ENCODE data around the gene PIEZO2. TPM values are rescaled to one million over a fixed set of nuclear protein-coding genes. Genes with fewer than 3 reads are reported as not detected.

PIEZO2 gene
- total RNA-seq, 1 donor from 2014 or later = 4.2 TPM

DNA sequence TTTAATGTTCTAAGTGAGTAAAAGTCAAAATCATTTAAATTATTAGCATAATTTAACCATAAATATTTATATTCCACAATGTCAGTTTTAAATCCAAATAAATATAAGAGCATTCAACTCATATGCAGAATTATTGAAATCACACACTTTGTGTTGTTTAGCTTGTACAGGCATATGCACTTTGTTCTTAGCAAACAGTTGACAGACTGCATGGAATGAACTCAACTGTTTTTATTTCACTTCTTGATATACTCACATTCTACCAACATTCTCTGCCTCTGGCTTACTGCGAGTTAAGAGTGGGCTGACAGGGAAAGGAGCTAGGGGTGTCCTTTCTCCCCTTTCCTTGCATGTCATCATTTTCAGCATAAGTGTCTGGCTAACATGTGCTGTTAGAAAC lies 7.6 kb upstream of the PIEZO2 start:
- TF ChIP-seq, protein P1, sequence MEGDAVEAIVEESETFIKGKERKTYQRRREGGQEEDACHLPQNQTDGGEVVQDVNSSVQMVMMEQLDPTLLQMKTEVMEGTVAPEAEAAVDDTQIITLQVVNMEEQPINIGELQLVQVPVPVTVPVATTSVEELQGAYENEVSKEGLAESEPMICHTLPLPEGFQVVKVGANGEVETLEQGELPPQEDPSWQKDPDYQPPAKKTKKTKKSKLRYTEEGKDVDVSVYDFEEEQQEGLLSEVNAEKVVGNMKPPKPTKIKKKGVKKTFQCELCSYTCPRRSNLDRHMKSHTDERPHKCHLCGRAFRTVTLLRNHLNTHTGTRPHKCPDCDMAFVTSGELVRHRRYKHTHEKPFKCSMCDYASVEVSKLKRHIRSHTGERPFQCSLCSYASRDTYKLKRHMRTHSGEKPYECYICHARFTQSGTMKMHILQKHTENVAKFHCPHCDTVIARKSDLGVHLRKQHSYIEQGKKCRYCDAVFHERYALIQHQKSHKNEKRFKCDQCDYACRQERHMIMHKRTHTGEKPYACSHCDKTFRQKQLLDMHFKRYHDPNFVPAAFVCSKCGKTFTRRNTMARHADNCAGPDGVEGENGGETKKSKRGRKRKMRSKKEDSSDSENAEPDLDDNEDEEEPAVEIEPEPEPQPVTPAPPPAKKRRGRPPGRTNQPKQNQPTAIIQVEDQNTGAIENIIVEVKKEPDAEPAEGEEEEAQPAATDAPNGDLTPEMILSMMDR (IDR thresholded peaks at IDR 0.05) = no peak
- TF ChIP-seq EZH2phosphoT487 (IDR thresholded peaks at IDR 0.05) (no peak), EZH2 (IDR thresholded peaks at IDR 0.05) (no peak)
- Mint-ChIP-seq H3K27ac (no peak overlapping the region), H3K27me3 (ENCODE audit: insufficient read depth, low read depth) (peaks cover 3% of the 10 kb centered on the region), H3K36me3 (no peaks in the 10 kb centered on the region), H3K9me3 (no peaks in the 10 kb centered on the region), H3K4me3 (no peak overlapping the region), H3K4me1 (no peaks in the 10 kb centered on the region)
- H3K9ac ChIP-seq = no peak overlapping the region
- peaks cover 8% of the 10 kb centered on the region for H3K4me1 ChIP-seq
- no peaks in the 10 kb centered on the region for H3K9me3 ChIP-seq (ENCODE audit: low read depth)
- no peaks in the 10 kb centered on the region for H3K36me3 ChIP-seq
- H3K27ac ChIP-seq = no peak overlapping the region
- H3K27me3 ChIP-seq = peaks cover 1% of the 10 kb centered on the region
- H4K20me1 ChIP-seq (ENCODE audit: low read depth) = no peaks in the 10 kb centered on the region
- H3K4me2 ChIP-seq = no peak overlapping the region
- no peak for DNase-seq (ENCODE audit: low spot score)
- H3F3A ChIP-seq (ENCODE audit: low read depth) = no peaks in the 10 kb centered on the region
- no peak overlapping the region for H2AFZ ChIP-seq (replicated peaks)
- no peak overlapping the region for H3K4me3 ChIP-seq
- no peaks in the 10 kb centered on the region for H3K79me2 ChIP-seq (ENCODE audit: low read depth)

DNA sequence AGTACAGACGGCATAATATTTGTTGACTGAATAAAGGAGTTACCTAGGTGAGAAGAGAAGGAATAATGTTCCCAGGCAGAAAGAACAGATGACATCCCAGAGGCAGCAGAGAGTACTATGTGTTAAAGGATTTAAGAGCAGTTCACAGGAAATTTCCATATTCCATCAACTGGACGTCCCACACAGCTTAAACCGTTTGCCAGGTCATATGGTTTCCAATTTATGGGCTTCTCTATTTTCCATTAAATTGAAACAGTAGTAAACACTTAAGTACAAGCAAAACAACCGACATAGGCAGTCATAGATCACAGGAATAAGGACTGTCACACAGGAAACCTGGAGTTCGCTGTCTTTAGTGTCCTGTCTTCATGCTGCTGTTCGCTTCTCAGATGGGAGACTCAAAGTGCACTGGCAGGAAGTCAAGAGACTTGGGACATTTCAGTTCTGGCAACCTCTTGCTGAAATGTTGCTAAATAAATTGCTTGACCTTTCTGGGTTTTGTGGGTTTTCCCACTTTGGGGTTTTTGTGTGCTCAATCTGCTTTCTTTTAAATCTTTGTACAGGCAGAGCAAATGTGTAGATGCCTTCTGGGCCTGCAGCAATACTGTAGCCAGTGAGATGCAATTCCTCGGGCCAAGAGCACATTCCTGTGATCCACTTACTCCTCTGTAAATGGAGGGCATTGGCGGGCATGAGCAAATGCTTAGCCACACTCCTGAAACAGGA lies 5.8 kb upstream of the PIEZO2 start:
- Histone ChIP-seq H3K9ac (no peak overlapping the region), H3K36me3 (no peaks in the 10 kb centered on the region), H2AFZ (replicated peaks) (no peak overlapping the region), H3K27me3 (peaks cover 19% of the 10 kb centered on the region), H3F3A (ENCODE audit: low read depth) (peaks cover 2% of the 10 kb centered on the region), H4K20me1 (ENCODE audit: low read depth) (no peaks in the 10 kb centered on the region), H3K27ac (no peak overlapping the region), H3K4me1 (peaks cover 3% of the 10 kb centered on the region), H3K79me2 (ENCODE audit: low read depth) (no peaks in the 10 kb centered on the region), H3K9me3 (ENCODE audit: low read depth) (no peaks in the 10 kb centered on the region), H3K4me3 (no peak overlapping the region), H3K4me2 (no peak overlapping the region)
- no peak for TF ChIP-seq EZH2phosphoT487 (IDR thresholded peaks at IDR 0.05)
- no peak for TF ChIP-seq EZH2 (IDR thresholded peaks at IDR 0.05)
- TF ChIP-seq, protein P1 (IDR thresholded peaks at IDR 0.05) = no peak
- Mint-ChIP-seq H3K27me3 (ENCODE audit: insufficient read depth, low read depth) (peaks cover 8% of the 10 kb centered on the region), H3K9me3 (no peaks in the 10 kb centered on the region), H3K27ac (no peak overlapping the region), H3K4me1 (peaks cover 4% of the 10 kb centered on the region), H3K4me3 (no peak overlapping the region), H3K36me3 (no peaks in the 10 kb centered on the region)
- DNase-seq (ENCODE audit: low spot score) = no peak

DNA sequence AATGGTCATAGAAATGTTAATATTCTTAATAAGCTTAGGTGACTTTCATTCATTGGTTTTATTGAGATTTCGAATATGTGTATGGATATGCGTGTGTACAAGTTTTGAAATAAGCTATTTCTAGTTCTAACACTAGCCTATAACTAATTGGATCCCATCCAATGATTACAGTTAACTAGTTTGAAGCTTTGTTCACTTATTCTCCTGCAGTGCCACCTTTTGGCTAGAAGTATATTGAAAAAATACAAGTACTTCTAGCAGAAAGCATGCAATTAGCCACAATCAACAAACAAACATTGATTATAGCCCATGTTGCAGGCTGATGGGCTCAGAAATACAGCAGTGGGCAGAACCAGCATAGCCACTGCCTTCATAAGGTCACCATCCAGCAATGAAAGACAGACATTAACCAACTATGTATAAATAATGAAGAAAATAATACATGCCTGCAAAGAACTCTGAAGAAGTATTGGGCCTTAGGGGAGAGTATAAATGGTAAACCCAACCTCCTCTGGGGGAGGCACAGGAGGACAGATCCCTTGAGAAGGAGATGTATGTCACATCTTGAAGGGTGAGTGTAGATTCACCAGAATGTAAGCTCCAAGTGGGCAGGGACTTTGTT lies 5.1 kb upstream of the PIEZO2 start:
- Histone ChIP-seq H3K4me2 (no peak overlapping the region), H4K20me1 (ENCODE audit: low read depth) (no peaks in the 10 kb centered on the region), H3F3A (ENCODE audit: low read depth) (peaks cover 8% of the 10 kb centered on the region), H3K27me3 (peaks cover 26% of the 10 kb centered on the region), H3K4me3 (no peak overlapping the region), H3K4me1 (peaks cover 9% of the 10 kb centered on the region), H3K9me3 (ENCODE audit: low read depth) (no peaks in the 10 kb centered on the region), H3K27ac (no peak overlapping the region), H3K36me3 (no peaks in the 10 kb centered on the region), H3K79me2 (ENCODE audit: low read depth) (no peaks in the 10 kb centered on the region), H3K9ac (no peak overlapping the region), H2AFZ (replicated peaks) (no peak overlapping the region)
- DNase-seq (ENCODE audit: low spot score) = peak; percentile 59
- H3K4me1 Mint-ChIP-seq = peaks cover 9% of the 10 kb centered on the region
- H3K4me3 Mint-ChIP-seq = no peak overlapping the region
- no peak overlapping the region for H3K27ac Mint-ChIP-seq
- no peaks in the 10 kb centered on the region for H3K36me3 Mint-ChIP-seq
- no peaks in the 10 kb centered on the region for H3K9me3 Mint-ChIP-seq
- peaks cover 14% of the 10 kb centered on the region for H3K27me3 Mint-ChIP-seq (ENCODE audit: insufficient read depth, low read depth)
- TF ChIP-seq, protein P1 (IDR thresholded peaks at IDR 0.05) = peak; percentile 72
- TF ChIP-seq EZH2 (IDR thresholded peaks at IDR 0.05) = no peak
